Stimulated activated CD8-positive, alpha-beta memory T cell treated with anti-CD3 and anti-CD28 coated beads, Interleukin-4, amount 100 ng/mL, for 48 hours (primary cell): ENCODE measurements around the gene ACO2.
A peak's percentile ranks its signal among the peaks of the same experiment; 100 is the strongest.
"Not testable (repeated sequence)": the region's sequence is repeated elsewhere in the genome, so short reads cannot be mapped to it uniquely, and the experiment has no call there.

Experiments
- DNase-seq: peaks from one replicate; pipeline ENCODE4 v3.0.0-alpha.2; 2020

Gene ACO2

DNA sequence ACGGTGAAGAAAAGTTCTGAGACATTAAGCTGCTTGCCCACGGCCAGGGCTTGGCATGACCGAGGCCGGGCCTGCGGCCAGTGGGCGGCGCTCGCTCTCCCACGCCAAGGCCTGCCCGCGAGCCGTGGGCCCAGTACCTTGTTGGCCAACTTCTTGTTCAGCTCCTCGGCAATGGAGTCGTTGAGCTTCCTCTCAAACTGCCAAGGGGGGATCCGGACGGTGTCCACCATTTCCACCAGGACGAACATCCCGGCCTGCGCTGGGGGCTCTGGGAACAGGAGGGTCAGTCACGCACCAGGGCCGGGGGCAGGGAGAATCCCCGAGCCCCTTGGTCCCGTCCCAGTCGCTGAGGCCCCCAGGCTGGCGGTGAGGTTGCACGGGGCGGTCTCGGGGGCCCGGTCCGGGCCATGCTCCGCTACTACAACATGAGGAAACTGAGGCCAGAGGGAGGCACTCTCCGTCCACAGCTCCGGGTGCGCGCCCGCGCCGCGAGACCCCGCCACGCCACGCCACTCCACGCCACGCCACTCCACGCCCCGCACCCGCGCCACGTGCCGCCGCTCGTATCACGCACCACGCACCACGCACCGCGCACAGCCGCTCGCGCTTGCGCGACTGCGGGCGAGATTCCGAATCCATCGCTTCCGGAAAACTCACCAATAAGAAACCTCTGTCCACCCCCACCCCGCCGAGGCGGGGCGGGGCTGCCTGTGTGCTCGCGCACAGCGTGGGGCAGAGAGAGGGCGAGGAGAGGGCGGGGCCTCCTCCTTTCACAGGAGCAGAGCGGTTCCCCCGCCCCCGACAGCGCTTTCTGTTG is 75.1 kb downstream of the ACO2 start, which contains the start of gene POLR3H:
Gene POLR3H (minus strand): TSS at position 617 of the 817 bp plus-strand sequence. CDS start 369 bp downstream, at position 248.
- DNase-seq: peak; percentile 98

- DNase-seq: no peak
Observed at GRCh38 chr22:41544671-41545476, 76.0 kb downstream of the ACO2 start.

DNA sequence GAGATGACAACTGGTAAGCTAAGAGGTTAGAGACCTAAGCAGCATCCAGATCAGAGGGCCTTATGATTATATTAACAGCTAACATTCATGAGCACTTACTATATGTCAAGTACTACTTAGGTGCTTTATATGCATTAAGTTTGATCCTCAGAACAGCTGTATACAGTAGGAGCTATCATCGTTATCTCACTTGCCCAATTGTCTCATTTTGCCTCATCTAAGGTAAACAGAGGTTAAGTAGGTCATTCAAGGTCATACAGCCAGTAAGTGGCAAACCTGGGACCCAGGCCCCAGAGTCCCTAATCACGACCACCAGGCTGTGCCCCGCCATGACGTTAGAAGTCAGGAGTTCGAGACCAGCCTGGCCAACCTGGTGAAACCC is 79.9 kb downstream of the ACO2 start:
- DNase-seq: no peak

DNA sequence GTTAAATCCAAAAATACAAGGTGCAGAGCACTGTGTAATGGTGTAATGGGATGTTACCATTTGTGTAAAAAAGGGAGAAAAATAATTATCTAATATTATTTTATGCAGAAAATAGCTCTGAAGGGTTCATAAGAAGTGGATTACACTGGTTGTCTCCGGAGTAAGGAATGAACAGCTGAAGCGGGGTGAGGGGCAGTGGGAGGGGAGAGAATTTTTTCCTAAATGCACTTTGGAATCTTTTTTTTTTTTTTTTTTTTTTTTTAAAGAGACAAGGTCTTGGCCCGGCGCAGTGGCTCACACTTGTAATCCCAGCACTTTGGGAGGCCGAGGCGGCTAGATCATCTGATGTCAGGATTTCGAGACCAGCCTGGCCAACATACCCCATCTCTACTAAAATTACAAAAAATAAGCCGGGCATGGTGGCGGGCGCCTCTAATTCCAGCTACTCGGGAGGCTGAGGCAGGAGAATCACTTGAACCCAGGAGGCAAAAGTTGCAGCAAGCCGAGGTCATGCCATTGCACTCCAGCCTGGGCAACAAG is 82.1 kb downstream of the ACO2 start:
- DNase-seq: no peak

DNA sequence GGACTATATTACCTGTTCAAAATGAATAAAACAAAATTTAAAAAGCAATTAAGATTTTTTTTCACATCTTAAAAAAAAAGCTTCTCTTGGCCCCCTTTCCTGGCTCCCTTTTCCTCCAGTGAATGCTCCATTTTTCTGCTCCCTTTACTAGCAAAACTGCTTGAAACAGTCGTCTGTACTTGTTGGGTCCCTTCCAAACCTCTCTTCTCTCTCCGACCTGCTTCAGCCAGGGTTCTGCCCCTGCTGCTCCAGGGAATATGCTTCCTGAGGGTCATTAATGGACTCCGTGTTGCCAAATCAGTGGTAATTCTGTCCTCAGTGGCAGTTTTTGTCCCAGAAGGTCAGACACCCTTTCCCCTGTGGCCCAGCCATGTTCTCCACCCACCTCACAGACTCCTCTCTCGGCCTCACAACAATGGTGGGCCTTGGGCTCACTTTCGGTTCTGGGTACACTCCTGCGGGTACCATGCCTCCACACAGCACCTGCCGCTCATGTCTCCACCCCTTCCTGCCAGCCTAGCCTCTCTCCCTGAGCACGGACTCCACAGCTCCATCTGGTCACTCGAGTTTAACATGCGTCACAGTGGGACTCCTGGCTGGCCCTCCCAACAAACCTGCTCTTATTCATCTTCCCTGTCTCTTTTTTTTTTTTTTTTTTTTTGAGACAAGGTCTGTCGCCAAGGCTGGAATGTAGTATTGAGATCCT is 83.1 kb downstream of the ACO2 start:
- no peak for DNase-seq

GRCh38 chr22:41555325-41555982 is 86.5 kb downstream of the ACO2 start:
- DNase-seq: no peak

GRCh38 chr22:41556561-41556960 is 87.6 kb downstream of the ACO2 start:
- DNase-seq: no peak

GRCh38 chr22:41557401-41558240 is 88.7 kb downstream of the ACO2 start:
- no peak for DNase-seq

- not testable (repeated sequence) for DNase-seq
Observed at GRCh38 chr22:41558241-41558630, 89.3 kb downstream of the ACO2 start.

GRCh38 chr22:41560095-41560471 is 91.2 kb downstream of the ACO2 start:
- no peak for DNase-seq

DNA sequence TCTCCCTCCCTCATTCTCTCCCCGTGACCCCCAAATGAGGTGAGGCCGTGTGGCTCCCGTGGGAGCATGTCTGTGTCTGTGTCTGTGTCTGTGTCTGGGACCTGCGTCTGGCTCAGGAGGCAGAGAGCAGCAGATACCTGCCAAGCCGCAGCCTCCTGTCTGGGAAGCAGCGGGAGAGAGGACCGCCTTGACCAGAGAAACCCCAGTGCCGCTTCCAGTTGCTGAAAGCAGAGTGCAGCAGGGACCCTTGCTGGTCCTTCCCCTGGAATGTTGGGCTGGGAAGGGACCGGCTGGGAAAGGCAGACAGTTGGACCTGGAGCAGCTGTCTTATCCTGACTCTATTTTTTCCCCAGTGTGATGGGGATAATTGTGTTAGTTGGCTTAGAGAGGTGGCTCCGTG is 92.4 kb downstream of the ACO2 start:
- DNase-seq: no peak

- DNase-seq: no peak
Observed at GRCh38 chr22:41561788-41562187, 92.9 kb downstream of the ACO2 start.

- DNase-seq: no peak
Observed at GRCh38 chr22:41562461-41562860, 93.5 kb downstream of the ACO2 start.

- no peak for DNase-seq
Observed at GRCh38 chr22:41563051-41563711, 94.3 kb downstream of the ACO2 start.

- DNase-seq: no peak
Observed at GRCh38 chr22:41564563-41564962, 95.6 kb downstream of the ACO2 start.

DNA sequence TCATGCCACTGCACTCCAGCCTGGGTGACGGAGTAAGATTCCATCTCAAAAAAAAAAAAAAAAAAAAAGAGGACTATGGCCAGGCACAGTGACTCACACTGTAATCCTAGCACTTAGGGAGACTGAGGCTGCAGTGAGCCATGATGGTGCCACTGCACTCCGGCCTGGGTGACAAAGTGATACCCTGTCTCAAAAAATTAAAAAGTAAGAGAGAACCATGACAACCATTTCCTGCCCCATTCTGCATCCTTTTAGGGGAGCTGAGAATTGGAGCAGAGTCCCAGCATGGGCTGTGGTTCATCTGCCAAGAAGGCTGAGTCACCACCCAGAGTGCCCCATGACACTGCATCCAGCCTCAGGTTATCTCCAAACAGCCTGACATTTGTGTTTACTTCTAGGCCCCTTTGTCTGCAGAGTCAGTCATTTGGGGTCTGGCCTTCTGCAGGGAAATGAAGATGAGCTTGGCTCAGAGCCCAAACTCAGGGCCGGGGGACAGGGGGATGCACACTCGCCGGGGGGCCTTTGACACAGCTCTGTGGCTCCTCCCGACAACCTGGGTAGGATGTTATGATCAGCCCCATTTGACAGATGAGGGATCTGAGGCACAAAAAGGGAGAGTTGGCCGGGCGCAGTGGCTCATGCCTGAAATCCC is 96.6 kb downstream of the ACO2 start:
- DNase-seq: peak; percentile 49

GRCh38 chr22:41567512-41567768 is 98.5 kb downstream of the ACO2 start:
- no peak for DNase-seq

- no peak for DNase-seq
Observed at GRCh38 chr22:41568811-41569210, 99.9 kb downstream of the ACO2 start.

GRCh38 chr22:41570221-41570620 is 101.3 kb downstream of the ACO2 start:
- DNase-seq: no peak

GRCh38 chr22:41571786-41572185 is 102.9 kb downstream of the ACO2 start:
- no peak for DNase-seq

DNA sequence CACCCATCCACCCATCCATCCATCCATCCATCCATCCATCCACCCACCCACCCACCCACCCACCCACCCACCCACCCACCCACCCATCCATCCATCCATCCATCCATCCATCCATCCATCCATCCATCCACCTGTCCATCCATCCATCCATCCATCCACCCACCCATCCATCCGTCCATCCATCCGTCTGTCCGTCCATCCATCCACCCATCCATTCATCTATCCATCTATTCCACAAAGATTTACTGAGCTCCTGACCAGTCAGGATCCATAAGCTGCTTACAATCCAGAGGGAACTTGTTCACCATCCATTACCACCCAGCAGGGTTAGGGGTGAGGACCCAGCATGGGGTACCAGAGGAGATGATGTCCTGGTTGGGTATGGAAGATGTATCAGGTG is 103.4 kb downstream of the ACO2 start:
- DNase-seq: not testable (repeated sequence)
